ENCODE data around the gene KMT2C.

The KMT2C gene

DNA sequence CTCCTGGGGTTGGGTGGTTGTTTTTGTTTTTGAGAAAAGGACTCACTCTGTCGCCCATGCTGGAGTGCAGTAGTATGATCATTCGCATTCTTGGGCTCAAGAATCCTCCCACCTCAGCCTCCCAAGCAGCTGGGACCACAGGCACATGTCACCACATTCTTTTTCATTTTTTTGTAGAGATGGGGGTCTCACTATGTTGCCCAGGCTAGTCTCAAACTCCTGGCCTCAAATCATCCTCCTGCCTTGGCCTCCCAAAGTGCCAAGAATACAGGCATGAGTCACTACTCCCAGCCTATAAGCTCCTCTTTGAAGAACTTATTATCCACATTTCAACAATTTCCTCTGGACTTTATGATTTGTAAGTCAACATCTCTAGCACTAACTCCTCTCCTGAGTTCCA lies 102.7 kb downstream of the KMT2C start:
- TF ChIP-seq CTCF (IDR thresholded peaks at IDR 0.05): no peak

DNA sequence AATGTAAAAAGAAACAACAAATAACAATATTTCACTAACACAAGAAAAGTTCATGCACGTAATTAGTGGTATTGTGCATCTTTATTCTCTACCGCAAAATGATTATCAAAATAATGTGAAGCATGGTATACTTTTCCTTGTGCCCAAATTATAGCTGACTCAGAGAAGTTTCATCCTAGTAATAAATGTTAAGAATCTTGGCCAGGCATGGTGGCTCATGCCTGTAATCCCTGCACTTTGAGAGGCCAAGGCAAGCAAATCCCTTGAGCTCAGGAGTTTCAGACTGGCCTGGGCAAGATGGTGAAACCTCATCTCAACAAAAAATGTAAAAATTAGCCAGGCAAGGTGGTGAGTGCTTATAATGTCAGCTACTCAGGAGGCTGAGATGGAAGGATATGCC lies 105.0 kb downstream of the KMT2C start:
- no peak for TF ChIP-seq CTCF (IDR thresholded peaks at IDR 0.05)

GRCh38 chr7:152329469-152329868 lies 106.3 kb downstream of the KMT2C start:
- no peak for TF ChIP-seq CTCF (IDR thresholded peaks at IDR 0.05)

GRCh38 chr7:152328234-152328633 lies 107.6 kb downstream of the KMT2C start:
- TF ChIP-seq CTCF (IDR thresholded peaks at IDR 0.05): no peak

- TF ChIP-seq CTCF (IDR thresholded peaks at IDR 0.05): no peak
Observed at GRCh38 chr7:152315845-152316244, 120.0 kb downstream of the KMT2C start.

GRCh38 chr7:152313831-152314604 lies 121.8 kb downstream of the KMT2C start:
- no peak for TF ChIP-seq CTCF (IDR thresholded peaks at IDR 0.05)

GRCh38 chr7:152313217-152313616 lies 122.6 kb downstream of the KMT2C start:
- TF ChIP-seq CTCF (IDR thresholded peaks at IDR 0.05): no peak

DNA sequence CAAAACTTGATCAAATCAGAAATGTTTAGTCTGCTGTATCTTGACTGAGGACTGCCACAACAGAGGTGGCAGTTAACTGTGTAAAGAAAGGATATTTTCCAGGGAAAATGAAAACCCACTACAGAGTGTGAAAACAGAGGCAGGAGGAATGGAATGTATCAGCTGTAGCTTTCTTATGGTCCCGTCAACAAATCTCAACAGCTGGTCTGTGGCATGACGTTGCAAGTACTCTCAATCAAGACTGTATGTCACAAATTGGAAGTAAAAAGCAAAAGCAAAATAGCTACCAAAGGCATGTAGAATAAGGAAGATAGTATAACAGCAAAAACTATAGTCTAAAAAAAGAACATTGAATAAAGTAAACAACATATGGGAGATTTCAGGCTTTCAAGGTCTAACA lies 123.5 kb downstream of the KMT2C start:
- TF ChIP-seq CTCF (IDR thresholded peaks at IDR 0.05): no peak

All from LNCAP (cell line).